T-cell (primary cell): ENCODE results near the gene CYP26A1. TPM values are rescaled to one million over a fixed set of nuclear protein-coding genes. Genes with fewer than 3 reads are reported as not detected.

ENCODE experiments used
- ATAC-seq, 4 experiments: fragments of 200-7000 bp in 3 of 4; fragments of 150-1000 bp in 1 of 4; cut with Tn5 transposase; replicated peaks in 1 of 4; 1 replicate in 3 of 4; 2 replicates in 1 of 4; pipeline ENCODE4 v1.10.0; 2021; ENCODE audit warnings: moderate library complexity in 3 of 4, mild to moderate bottlenecking in 2 of 4, moderate number of reproducible peaks in 1 of 4
- CTCF ChIA-PET, 2 donors: fragments of 300-600 bp; sonication (Branson Sonifier 250); formaldehyde crosslinking; loops; one replicate each; lab custom pipeline; 2022; ENCODE audit warnings: antibody characterized with exemption in 2 of 2; lab: Charles Lee
- POLR2A ChIA-PET, 2 donors: fragments of 300-600 bp; sonication (Branson Sonifier 250); formaldehyde crosslinking; loops; one replicate each; lab custom pipeline; 2022; ENCODE audit warnings: antibody characterized with exemption in 2 of 2; lab: Charles Lee
- DNase-seq, 35 experiments: peaks; one replicate each; pipeline versions ENCODE4 v3.0.0 to v3.0.0-alpha.2; 2013 to 2023
- H3K27ac ChIP-seq: one replicate; pipeline ENCODE4 v1.5.1; 2013; ENCODE audit warnings: low read length
- H3K27me3 ChIP-seq, 2 experiments: replicated peaks in 1 of 2; 1 replicate in 1 of 2; 2 replicates in 1 of 2; pipeline versions ENCODE4 v1.6.1 to v1.7.0; 2013; ENCODE audit warnings: low read length in 1 of 2, mixed read lengths in 1 of 2; ENCODE audit not compliant: control insufficient read depth in 2 of 2, insufficient read depth in 2 of 2; ENCODE audit errors: extremely low read depth in 1 of 2
- H3K36me3 ChIP-seq, 2 donors: 1 replicate in 1 of 2; 2 replicates in 1 of 2; pipeline versions ENCODE4 v1.6.1 to v1.7.0; 2013; ENCODE audit warnings: low read length in 1 of 2; ENCODE audit not compliant: control insufficient read depth in 2 of 2, insufficient read depth in 1 of 2; ENCODE audit errors: extremely low read depth in 1 of 2
- H3K4me1 ChIP-seq, 2 experiments: 1 replicate in 1 of 2; 2 replicates in 1 of 2; pipeline versions ENCODE4 v1.6.1 to v1.7.0; 2013; ENCODE audit warnings: low read length in 2 of 2, mixed read lengths in 1 of 2; ENCODE audit not compliant: insufficient read depth in 2 of 2, control insufficient read depth in 1 of 2; ENCODE audit errors: extremely low read depth in 1 of 2
- H3K4me3 ChIP-seq, 2 donors: 1 replicate in 1 of 2; 2 replicates in 1 of 2; pipeline versions ENCODE4 v1.5.1 to v1.7.0; 2013; ENCODE audit warnings: mild to moderate bottlenecking in 2 of 2, low read length in 1 of 2, moderate library complexity in 1 of 2; ENCODE audit not compliant: control insufficient read depth in 1 of 2; ENCODE audit errors: extremely low read depth in 1 of 2
- H3K9me3 ChIP-seq: 2 replicates; pipeline ENCODE4 v1.7.0; 2013
- H3K27ac Mint-ChIP-seq, 2 donors: one replicate each; pipeline ENCODE4 v1.8.0; 2020 to 2021; ENCODE audit warnings: mild to moderate bottlenecking in 2 of 2, mixed read lengths in 2 of 2
- H3K27me3 Mint-ChIP-seq, 2 donors: one replicate each; pipeline ENCODE4 v1.8.0; 2021 to 2022; ENCODE audit warnings: mixed read lengths in 2 of 2
- H3K36me3 Mint-ChIP-seq: one replicate; pipeline ENCODE4 v1.8.0; 2021; ENCODE audit warnings: mixed read lengths
- H3K4me1 Mint-ChIP-seq, 3 donors: one replicate each; pipeline ENCODE4 v1.8.0; 2020 to 2022; ENCODE audit warnings: mixed read lengths in 3 of 3, mild to moderate bottlenecking in 1 of 3
- H3K4me3 Mint-ChIP-seq, 3 donors: one replicate each; pipeline ENCODE4 v1.8.0; 2020 to 2022; ENCODE audit warnings: mild to moderate bottlenecking in 3 of 3, mixed read lengths in 3 of 3, moderate library complexity in 3 of 3
- H3K9me3 Mint-ChIP-seq, 3 donors: one replicate each; pipeline ENCODE4 v1.8.0; 2020 to 2022; ENCODE audit warnings: mixed read lengths in 3 of 3
- WGBS: methylation state at CpG from one replicate; pipeline ENCODE4 v1.1.5; 2013; ENCODE audit warnings: missing lambda C conversion rate; ENCODE audit not compliant: insufficient coverage; 5-methylcytosine and 5-hydroxymethylcytosine counted together
- total RNA-seq, 35 experiments: library from RNA in 6 of 35; stranded (reverse) in 6 of 35; fragments of 120-200 nt in 1 of 35; gene quantifications; one replicate each; pipeline versions ENCODE4 v1.2.1 to v1.2.4 and lab custom pipeline; 2013 to 2026

Gene CYP26A1
- total RNA-seq, 5 donors from 2014 or later (not counting 1 experiment from before 2014, with no cell fraction given) = not detected

DNA sequence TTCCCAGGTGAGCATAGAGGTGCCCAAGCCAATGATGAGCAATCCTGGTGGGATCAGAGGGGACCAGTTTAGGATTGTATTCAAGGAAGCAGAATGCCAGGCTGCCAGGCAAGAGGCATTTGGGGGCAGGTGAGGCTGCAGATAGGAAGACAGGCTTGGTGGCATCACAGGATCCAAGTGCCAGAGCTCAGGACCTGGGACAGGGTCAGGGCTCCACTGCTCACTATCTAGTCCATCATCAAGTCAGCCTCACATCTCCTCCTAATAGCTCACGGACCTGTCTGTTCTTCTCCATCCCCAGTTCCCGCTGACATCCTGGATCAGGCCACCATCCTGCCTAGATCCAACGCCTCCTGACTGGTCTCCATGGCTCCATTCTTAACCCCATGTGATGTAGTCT lies 47.6 kb downstream of the CYP26A1 start:
- no peak overlapping the region for H3K4me3 ChIP-seq
- H3K27ac Mint-ChIP-seq = no peak overlapping the region
- ChIA-PET CTCF (no interaction called here), POLR2A (no interaction called here)
- H3K9me3 Mint-ChIP-seq = peaks cover 3 to 10% (median 5%) of the 10 kb centered on the region in 3 donors
- 65% methylated on average over 3 of the region's 3 CpGs for WGBS
- H3K9me3 ChIP-seq = no peaks in the 10 kb centered on the region
- peaks cover 7 to 26% of the 10 kb centered on the region in 2 experiments for H3K4me1 ChIP-seq
- ATAC-seq (no peak), DNase-seq (no peak)
- H3K4me1 Mint-ChIP-seq = peaks cover 37 to 41% (median 39%) of the 10 kb centered on the region in 3 donors
- H3K27me3 ChIP-seq = no peaks in the 10 kb centered on the region
- H3K36me3 ChIP-seq = no peaks in the 10 kb centered on the region
- H3K4me3 Mint-ChIP-seq = no peak overlapping the region
- H3K27me3 Mint-ChIP-seq = no peaks in the 10 kb centered on the region
- H3K27ac ChIP-seq = no peak overlapping the region
- peaks cover 5% of the 10 kb centered on the region for H3K36me3 Mint-ChIP-seq

DNA sequence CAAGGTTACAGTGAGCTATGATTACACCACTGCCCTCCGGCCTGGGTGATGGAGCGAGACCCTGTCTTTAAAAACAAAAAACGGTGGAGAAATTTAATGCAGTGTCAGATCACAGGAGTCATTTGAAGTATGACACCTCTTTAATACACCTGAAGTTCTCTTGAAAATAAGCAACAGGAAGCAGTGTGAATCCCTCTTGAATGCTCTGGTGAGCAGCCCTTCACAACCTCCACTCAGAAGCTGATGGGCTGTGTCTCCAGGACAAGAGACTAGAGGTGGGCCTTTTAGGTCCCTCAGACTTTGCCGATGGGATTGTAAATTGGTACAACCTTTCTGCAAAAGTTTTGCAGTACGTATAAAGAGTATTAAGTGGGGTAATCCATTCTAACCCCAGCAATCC lies 50.1 kb downstream of the CYP26A1 start:
- Histone ChIP-seq H3K27me3 (no peaks in the 10 kb centered on the region), H3K27ac (no peak overlapping the region), H3K4me1 (peaks cover 7 to 22% of the 10 kb centered on the region in 2 experiments), H3K36me3 (no peaks in the 10 kb centered on the region), H3K9me3 (peaks cover 3% of the 10 kb centered on the region), H3K4me3 (no peak overlapping the region)
- peaks cover 34 to 38% (median 35%) of the 10 kb centered on the region in 3 donors for H3K4me1 Mint-ChIP-seq
- CTCF ChIA-PET = interaction anchor here in 1 of 2 donors (0.5 kb wide), 1 partner anchor 283 kb away, joined by 5 read pairs; no protein-coding TSS in a partner anchor
- WGBS = no CpG with 5 or more reads among the region's 5 CpGs
- ATAC-seq = no peak
- peak overlapping the region in 1 of 2 donors; percentile 91 for H3K27ac Mint-ChIP-seq
- H3K9me3 Mint-ChIP-seq = peaks cover 8 to 15% (median 11%) of the 10 kb centered on the region in 3 donors
- no peaks in the 10 kb centered on the region for H3K27me3 Mint-ChIP-seq
- DNase-seq = no peak
- peak overlapping the region in 1 of 3 donors; percentile 66 for H3K4me3 Mint-ChIP-seq
- peaks cover 6% of the 10 kb centered on the region for H3K36me3 Mint-ChIP-seq
- POLR2A ChIA-PET = no interaction called here

DNA sequence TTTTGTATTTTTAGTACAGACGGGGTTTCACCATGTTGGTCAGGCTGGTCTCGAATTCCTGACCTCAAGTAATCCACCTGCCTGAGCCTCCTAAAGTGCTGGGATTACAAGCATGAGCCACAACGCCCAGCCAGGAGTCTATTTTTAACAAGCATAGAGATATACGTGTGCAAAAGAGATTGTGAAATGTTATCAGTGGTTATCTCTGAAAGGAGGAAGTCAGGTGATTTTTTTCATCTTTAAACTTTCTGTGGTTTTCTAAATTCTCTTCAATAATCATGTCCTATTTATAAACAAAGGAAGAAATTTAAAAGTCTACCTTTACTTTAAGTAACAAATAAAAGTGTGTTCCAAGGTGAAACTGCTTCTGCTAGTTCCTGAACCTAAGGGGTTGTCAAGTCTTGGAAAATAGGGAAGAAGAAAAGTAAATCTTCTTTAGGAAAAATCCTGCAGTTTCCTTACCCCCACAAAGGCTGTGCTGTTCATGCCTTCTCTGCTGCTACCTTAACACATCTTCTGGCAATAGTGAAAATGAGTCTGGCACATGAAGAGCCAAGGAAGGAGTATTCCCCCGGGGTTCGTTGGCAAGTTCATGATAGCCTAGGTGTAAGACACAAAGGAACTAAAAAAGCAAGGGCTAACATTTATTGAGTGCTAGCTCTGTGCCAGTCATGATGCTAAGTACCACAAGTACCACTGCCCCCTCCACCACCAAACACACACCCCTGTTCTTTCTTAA lies 51.1 kb downstream of the CYP26A1 start:
- ChIA-PET CTCF (no interaction called here), POLR2A (no interaction called here)
- H3K4me1 Mint-ChIP-seq = peaks cover 31 to 38% (median 34%) of the 10 kb centered on the region in 3 donors
- H3K27me3 Mint-ChIP-seq = no peaks in the 10 kb centered on the region
- Histone ChIP-seq H3K4me3 (no peak overlapping the region), H3K27me3 (no peaks in the 10 kb centered on the region), H3K27ac (no peak overlapping the region), H3K4me1 (peaks cover 7 to 22% of the 10 kb centered on the region in 2 experiments), H3K36me3 (no peaks in the 10 kb centered on the region), H3K9me3 (peaks cover 3% of the 10 kb centered on the region)
- DNase-seq (peak in 1 of 35 experiments; percentile 23), ATAC-seq (peak; percentile 48 to 78 (median 56))
- H3K4me3 Mint-ChIP-seq = peak overlapping the region; percentile 54 to 66 (median 59)
- H3K9me3 Mint-ChIP-seq = peaks cover 10 to 15% (median 13%) of the 10 kb centered on the region in 3 donors
- peak overlapping the region; percentile 83 to 91 for H3K27ac Mint-ChIP-seq
- H3K36me3 Mint-ChIP-seq = peaks cover 6% of the 10 kb centered on the region
- WGBS = 20% methylated on average over 1 of the region's 6 CpGs

DNA sequence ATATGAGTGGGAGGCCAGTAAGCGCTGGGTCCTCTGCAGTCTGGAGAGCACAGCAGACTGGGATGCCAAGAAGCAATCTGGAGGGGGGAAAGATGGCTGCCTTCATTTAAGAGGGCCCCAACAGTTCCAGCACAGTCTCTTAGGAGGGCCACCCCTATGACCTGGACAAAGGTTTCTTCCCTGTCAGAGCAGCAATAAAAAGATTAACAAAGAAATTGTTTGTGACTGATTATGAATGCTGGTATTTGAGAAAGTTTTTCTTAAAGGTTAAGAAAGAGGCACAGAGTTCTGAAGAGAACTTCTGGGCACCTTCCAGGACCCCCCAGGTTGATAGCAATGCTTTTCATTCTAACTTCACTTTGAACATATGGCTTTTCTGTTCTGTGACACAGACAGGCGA lies 52.3 kb downstream of the CYP26A1 start:
- Histone ChIP-seq H3K27me3 (no peaks in the 10 kb centered on the region), H3K4me1 (peaks cover 7 to 22% of the 10 kb centered on the region in 2 experiments), H3K27ac (no peak overlapping the region), H3K4me3 (no peak overlapping the region), H3K36me3 (no peaks in the 10 kb centered on the region), H3K9me3 (peaks cover 3% of the 10 kb centered on the region)
- 94% methylated on average over 2 of the region's 2 CpGs for WGBS
- H3K4me1 Mint-ChIP-seq = peaks cover 31 to 38% (median 34%) of the 10 kb centered on the region in 3 donors
- peaks cover 10 to 15% (median 13%) of the 10 kb centered on the region in 3 donors for H3K9me3 Mint-ChIP-seq
- ChIA-PET CTCF (no interaction called here), POLR2A (interaction anchor here in 1 of 2 donors (0.6 kb wide), 1 partner anchor 166 kb away, joined by 3 read pairs; no protein-coding TSS in a partner anchor)
- no peak overlapping the region for H3K4me3 Mint-ChIP-seq
- no peak for DNase-seq
- H3K36me3 Mint-ChIP-seq = peaks cover 6% of the 10 kb centered on the region
- no peak for ATAC-seq
- H3K27ac Mint-ChIP-seq = no peak overlapping the region
- H3K27me3 Mint-ChIP-seq = no peaks in the 10 kb centered on the region

DNA sequence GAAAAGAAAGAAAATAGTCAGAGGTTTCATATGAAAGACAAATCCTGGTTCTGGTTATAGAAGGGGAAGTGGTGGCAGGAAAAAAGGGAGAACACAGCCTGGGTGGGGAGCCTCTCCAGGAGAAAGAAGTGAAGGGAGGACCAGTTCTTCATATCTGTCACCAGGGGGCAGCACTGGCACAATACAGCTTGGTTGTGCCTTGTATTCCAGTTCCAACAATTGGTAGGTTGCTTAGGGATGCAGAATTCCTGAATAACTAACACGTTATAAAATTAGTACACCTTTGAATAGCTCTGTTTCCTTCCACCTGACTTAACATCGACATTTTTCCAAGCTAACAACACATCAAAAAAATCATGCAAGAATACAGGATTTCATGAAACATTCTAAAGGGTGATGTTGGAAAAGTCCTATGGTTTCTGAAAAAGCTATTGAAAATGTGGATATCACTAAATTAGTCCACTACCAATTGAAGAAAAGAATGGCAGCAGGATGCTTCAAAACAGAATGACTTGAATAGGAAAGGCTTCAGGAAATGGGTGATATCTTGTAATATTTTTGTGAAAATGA lies 52.9 kb downstream of the CYP26A1 start:
- WGBS = no CpG with 5 or more reads among the region's 2 CpGs
- no peaks in the 10 kb centered on the region for H3K27me3 Mint-ChIP-seq
- Histone ChIP-seq H3K4me3 (no peak overlapping the region), H3K27me3 (no peaks in the 10 kb centered on the region), H3K36me3 (no peaks in the 10 kb centered on the region), H3K4me1 (peaks cover 7 to 22% of the 10 kb centered on the region in 2 experiments), H3K27ac (no peak overlapping the region), H3K9me3 (peaks cover 3% of the 10 kb centered on the region)
- ChIA-PET CTCF (no interaction called here), POLR2A (interaction anchor here in 1 of 2 donors (0.6 kb wide), 1 partner anchor 165 kb away, joined by 3 read pairs; no protein-coding TSS in a partner anchor)
- H3K4me1 Mint-ChIP-seq = peaks cover 31 to 40% (median 34%) of the 10 kb centered on the region in 3 donors
- H3K9me3 Mint-ChIP-seq = peaks cover 10 to 15% (median 13%) of the 10 kb centered on the region in 3 donors
- no peak overlapping the region for H3K4me3 Mint-ChIP-seq
- no peak overlapping the region for H3K27ac Mint-ChIP-seq
- H3K36me3 Mint-ChIP-seq = peaks cover 6% of the 10 kb centered on the region
- ATAC-seq (no peak), DNase-seq (no peak)
